Measurements from ENCODE around the gene SELP.

DNA sequence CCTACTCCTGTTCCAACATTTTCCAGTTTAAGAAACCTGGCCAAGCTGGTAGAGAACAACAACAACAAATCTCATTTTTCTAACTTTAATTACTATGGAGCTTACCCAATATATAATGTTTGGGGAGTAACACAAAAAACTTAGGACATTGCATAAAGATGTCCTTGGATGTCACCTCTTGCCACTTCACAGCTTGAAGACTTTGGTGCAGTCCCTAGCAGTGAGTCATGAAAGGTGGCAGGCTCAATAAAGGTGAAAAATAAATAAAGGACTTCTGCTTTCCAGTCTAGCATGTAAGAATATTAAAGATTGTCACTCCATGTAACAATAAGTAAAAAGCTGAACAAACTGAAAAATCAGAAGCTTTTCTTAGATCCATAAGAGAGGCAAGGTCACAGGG lies 17.6 kb upstream of the SELP start:
- TF ChIP-seq, protein P1, sequence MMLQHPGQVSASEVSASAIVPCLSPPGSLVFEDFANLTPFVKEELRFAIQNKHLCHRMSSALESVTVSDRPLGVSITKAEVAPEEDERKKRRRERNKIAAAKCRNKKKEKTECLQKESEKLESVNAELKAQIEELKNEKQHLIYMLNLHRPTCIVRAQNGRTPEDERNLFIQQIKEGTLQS (IDR thresholded peaks at IDR 0.05) = no peak
- TF ChIP-seq, protein P2, sequence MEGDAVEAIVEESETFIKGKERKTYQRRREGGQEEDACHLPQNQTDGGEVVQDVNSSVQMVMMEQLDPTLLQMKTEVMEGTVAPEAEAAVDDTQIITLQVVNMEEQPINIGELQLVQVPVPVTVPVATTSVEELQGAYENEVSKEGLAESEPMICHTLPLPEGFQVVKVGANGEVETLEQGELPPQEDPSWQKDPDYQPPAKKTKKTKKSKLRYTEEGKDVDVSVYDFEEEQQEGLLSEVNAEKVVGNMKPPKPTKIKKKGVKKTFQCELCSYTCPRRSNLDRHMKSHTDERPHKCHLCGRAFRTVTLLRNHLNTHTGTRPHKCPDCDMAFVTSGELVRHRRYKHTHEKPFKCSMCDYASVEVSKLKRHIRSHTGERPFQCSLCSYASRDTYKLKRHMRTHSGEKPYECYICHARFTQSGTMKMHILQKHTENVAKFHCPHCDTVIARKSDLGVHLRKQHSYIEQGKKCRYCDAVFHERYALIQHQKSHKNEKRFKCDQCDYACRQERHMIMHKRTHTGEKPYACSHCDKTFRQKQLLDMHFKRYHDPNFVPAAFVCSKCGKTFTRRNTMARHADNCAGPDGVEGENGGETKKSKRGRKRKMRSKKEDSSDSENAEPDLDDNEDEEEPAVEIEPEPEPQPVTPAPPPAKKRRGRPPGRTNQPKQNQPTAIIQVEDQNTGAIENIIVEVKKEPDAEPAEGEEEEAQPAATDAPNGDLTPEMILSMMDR (IDR thresholded peaks at IDR 0.05; ENCODE audit: low read depth, low read length, missing input control) = no peak
- no peak for TF ChIP-seq YY1 (IDR thresholded peaks at IDR 0.05)
- no peak for TF ChIP-seq SP1 (IDR thresholded peaks at IDR 0.05)

Data from liver (tissue), 3 donors.